H7 (cell line): Measurements from ENCODE around the gene DHX38. TPM values are rescaled to one million over a fixed set of nuclear protein-coding genes. Genes with fewer than 3 reads are reported as not detected.

Experiments used
- DNase-seq: peaks from one replicate; pipeline ENCODE4 v3.0.0; 2012
- H3K27me3 ChIP-seq: 2 replicates; pipeline ENCODE4 v1.6.0; 2011; ENCODE audit warnings: mild to moderate bottlenecking, low read length; ENCODE audit not compliant: control insufficient read depth, insufficient read depth
- H3K36me3 ChIP-seq: replicated peaks from 2 replicates; pipeline ENCODE4 v1.5.1; 2011; ENCODE audit warnings: low read length; ENCODE audit not compliant: control insufficient read depth, insufficient read depth
- H3K4me3 ChIP-seq: 2 replicates; pipeline ENCODE4 v1.5.1; 2011; ENCODE audit warnings: low read depth, mild to moderate bottlenecking, control low read depth, low read length, moderate library complexity; ENCODE audit not compliant: insufficient read depth
- total RNA-seq: library from RNA; depleted of rRNA; stranded (reverse); fragments of >200 nt; shearing (Covaris generic); gene quantifications from 2 replicates; pipeline ENCODE4 v1.2.3, GENCODE V29; 2014

Gene DHX38
- total RNA-seq, 1 experiment from 2014 or later: 55.7 TPM

GRCh38 chr16:72123426-72123825 lies 29.8 kb downstream of the DHX38 start:
- no peaks in the 10 kb centered on the region for H3K36me3 ChIP-seq
- no peak overlapping the region for H3K4me3 ChIP-seq
- no peak for DNase-seq
- no peaks in the 10 kb centered on the region for H3K27me3 ChIP-seq

GRCh38 chr16:72124148-72124547 lies 30.5 kb downstream of the DHX38 start:
- Histone ChIP-seq H3K4me3 (no peak overlapping the region), H3K36me3 (no peaks in the 10 kb centered on the region), H3K27me3 (no peaks in the 10 kb centered on the region)
- DNase-seq: no peak

- H3K36me3 ChIP-seq: no peaks in the 10 kb centered on the region
- peak; percentile 83 for DNase-seq
- no peak overlapping the region for H3K4me3 ChIP-seq
- no peaks in the 10 kb centered on the region for H3K27me3 ChIP-seq
These were observed 31.4 kb downstream of the DHX38 start for GRCh38 chr16:72124761-72125634.

GRCh38 chr16:72125635-72126428 lies 32.2 kb downstream of the DHX38 start:
- no peak for DNase-seq

GRCh38 chr16:72126429-72126765 lies 32.8 kb downstream of the DHX38 start:
- DNase-seq: no peak
- no peaks in the 10 kb centered on the region for H3K27me3 ChIP-seq
- H3K4me3 ChIP-seq: no peak overlapping the region
- H3K36me3 ChIP-seq: no peaks in the 10 kb centered on the region

More at GRCh38 chr16:72125635-72126428, 32.2 kb downstream of the DHX38 start:
- Histone ChIP-seq H3K36me3 (no peaks in the 10 kb centered on the region), H3K4me3 (no peak overlapping the region), H3K27me3 (no peaks in the 10 kb centered on the region)

- Histone ChIP-seq H3K27me3 (no peaks in the 10 kb centered on the region), H3K4me3 (no peak overlapping the region), H3K36me3 (no peaks in the 10 kb centered on the region)
- DNase-seq: peak; percentile 18
These were observed 35.1 kb downstream of the DHX38 start for GRCh38 chr16:72128701-72129100.

- no peak for DNase-seq
- no peak overlapping the region for H3K4me3 ChIP-seq
- no peaks in the 10 kb centered on the region for H3K27me3 ChIP-seq
These were observed 36.5 kb downstream of the DHX38 start for GRCh38 chr16:72129976-72130656.

GRCh38 chr16:72131036-72131435 lies 37.4 kb downstream of the DHX38 start:
- Histone ChIP-seq H3K36me3 (no peaks in the 10 kb centered on the region), H3K4me3 (no peak overlapping the region), H3K27me3 (no peaks in the 10 kb centered on the region)
- DNase-seq: peak; percentile 35

More at GRCh38 chr16:72129976-72130656, 36.5 kb downstream of the DHX38 start:
- no peaks in the 10 kb centered on the region for H3K36me3 ChIP-seq

GRCh38 chr16:72132726-72133125 lies 39.1 kb downstream of the DHX38 start:
- Histone ChIP-seq H3K4me3 (no peak overlapping the region), H3K36me3 (no peaks in the 10 kb centered on the region), H3K27me3 (no peaks in the 10 kb centered on the region)
- DNase-seq: no peak

- no peak overlapping the region for H3K4me3 ChIP-seq
- H3K36me3 ChIP-seq: no peaks in the 10 kb centered on the region
- no peak for DNase-seq
- H3K27me3 ChIP-seq: no peaks in the 10 kb centered on the region
These were observed 40.9 kb downstream of the DHX38 start for GRCh38 chr16:72134507-72134906.

GRCh38 chr16:72137380-72138063 lies 43.9 kb downstream of the DHX38 start:
- Histone ChIP-seq H3K27me3 (no peaks in the 10 kb centered on the region), H3K4me3 (no peak overlapping the region), H3K36me3 (no peaks in the 10 kb centered on the region)
- no peak for DNase-seq

GRCh38 chr16:72138064-72138572 lies 44.5 kb downstream of the DHX38 start:
- Histone ChIP-seq H3K36me3 (no peaks in the 10 kb centered on the region), H3K4me3 (no peak overlapping the region), H3K27me3 (no peaks in the 10 kb centered on the region)
- DNase-seq: no peak

- H3K36me3 ChIP-seq: no peaks in the 10 kb centered on the region
- H3K27me3 ChIP-seq: no peaks in the 10 kb centered on the region
- H3K4me3 ChIP-seq: no peak overlapping the region
- DNase-seq: no peak
These were observed 46.3 kb downstream of the DHX38 start for GRCh38 chr16:72139908-72140307.

- no peak for DNase-seq
- Histone ChIP-seq H3K27me3 (no peaks in the 10 kb centered on the region), H3K4me3 (no peak overlapping the region), H3K36me3 (no peaks in the 10 kb centered on the region)
These were observed 48.8 kb downstream of the DHX38 start for GRCh38 chr16:72142476-72142875.
